ENCODE measurements around the gene ADGRG7.
"Not testable (repeated sequence)": the region's sequence is repeated elsewhere in the genome, so short reads cannot be mapped to it uniquely, and the experiment has no call there.

The ADGRG7 gene

GRCh38 chr3:100650651-100651619 is 41.5 kb downstream of the ADGRG7 start:
- no peak for DNase-seq

- DNase-seq = no peak
Measured at GRCh38 chr3:100653604-100654294, 44.3 kb downstream of the ADGRG7 start.

- DNase-seq = no peak
Measured at GRCh38 chr3:100656945-100657344, 47.5 kb downstream of the ADGRG7 start.

- not testable (repeated sequence) for DNase-seq
Measured at GRCh38 chr3:100661294-100661693, 51.9 kb downstream of the ADGRG7 start.

DNA sequence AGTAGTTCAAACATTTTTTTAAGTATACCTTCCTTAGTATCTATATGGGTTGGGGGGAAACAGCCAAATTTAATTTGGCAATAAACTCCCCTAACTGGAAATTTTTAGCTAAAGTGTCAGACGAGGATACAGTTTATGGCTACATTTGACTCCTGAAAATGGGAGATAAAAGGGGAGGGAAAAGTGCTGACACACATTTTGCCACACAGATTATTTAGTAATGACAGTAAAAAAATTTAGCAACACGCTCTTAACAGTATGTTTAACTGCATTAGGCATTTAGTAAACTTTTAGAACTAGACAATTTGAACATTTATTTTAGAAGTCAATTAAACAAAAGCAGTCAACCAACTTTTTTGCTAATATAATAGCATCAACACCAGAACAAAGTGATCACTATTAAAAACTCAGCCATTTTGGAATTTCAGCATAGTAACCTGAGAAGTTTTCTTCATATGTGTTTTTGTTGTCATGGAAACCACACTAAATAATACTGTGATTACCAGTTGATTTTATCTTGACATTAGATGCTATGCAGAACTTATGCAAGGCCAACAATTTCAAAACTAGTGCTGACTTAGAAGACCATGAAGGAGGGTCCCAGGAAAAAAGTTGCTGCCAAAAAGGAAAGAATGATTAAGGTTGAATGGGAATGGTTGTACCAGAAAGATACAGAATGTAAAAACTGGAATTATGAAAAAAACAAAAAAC is 52.9 kb downstream of the ADGRG7 start:
- DNase-seq = no peak

DNA sequence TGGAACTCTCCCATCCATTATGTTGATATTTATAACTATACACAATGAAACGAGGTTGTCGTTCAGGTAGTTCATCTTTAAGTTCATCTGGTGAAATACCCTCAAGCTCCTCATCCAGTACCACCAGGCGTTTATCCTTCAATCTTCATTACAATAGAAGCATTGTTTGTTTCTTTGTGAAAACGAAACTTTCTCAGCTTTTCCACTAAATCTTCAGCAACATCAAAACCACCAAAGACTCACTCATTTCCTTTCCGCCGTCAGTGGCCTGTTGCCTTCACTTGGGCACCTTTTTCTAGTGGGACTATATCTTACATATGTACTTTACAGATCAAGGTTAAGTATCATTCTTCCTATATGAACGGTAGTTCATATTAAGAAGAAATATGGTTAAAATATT is 55.8 kb downstream of the ADGRG7 start:
- no peak for DNase-seq

- DNase-seq = not testable (repeated sequence)
Measured at GRCh38 chr3:100666699-100667098, 57.3 kb downstream of the ADGRG7 start.

GRCh38 chr3:100667316-100667715 is 57.9 kb downstream of the ADGRG7 start:
- not testable (repeated sequence) for DNase-seq

DNA sequence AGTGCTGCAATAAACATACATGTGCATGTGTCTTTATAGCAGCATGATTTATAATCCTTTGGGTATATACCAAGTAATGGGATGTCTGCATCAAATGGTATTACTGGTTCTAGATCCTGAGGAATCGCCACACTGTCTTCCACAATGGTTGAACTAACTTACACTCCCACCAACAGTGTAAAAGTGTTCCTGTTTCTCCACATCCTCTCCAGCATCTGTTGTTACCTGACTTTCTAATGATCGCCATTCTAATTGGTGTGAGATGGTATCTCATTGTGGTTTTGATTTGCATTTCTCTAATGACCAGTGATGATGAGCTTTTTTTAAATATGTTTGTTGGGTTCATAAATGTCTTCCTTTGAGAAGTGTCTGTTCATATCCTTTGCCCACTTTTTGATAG is 61.6 kb downstream of the ADGRG7 start:
- not testable (repeated sequence) for DNase-seq

- no peak for DNase-seq
Measured at GRCh38 chr3:100681496-100681895, 72.1 kb downstream of the ADGRG7 start.

GRCh38 chr3:100682056-100682853 is 72.9 kb downstream of the ADGRG7 start:
- DNase-seq = no peak

DNA sequence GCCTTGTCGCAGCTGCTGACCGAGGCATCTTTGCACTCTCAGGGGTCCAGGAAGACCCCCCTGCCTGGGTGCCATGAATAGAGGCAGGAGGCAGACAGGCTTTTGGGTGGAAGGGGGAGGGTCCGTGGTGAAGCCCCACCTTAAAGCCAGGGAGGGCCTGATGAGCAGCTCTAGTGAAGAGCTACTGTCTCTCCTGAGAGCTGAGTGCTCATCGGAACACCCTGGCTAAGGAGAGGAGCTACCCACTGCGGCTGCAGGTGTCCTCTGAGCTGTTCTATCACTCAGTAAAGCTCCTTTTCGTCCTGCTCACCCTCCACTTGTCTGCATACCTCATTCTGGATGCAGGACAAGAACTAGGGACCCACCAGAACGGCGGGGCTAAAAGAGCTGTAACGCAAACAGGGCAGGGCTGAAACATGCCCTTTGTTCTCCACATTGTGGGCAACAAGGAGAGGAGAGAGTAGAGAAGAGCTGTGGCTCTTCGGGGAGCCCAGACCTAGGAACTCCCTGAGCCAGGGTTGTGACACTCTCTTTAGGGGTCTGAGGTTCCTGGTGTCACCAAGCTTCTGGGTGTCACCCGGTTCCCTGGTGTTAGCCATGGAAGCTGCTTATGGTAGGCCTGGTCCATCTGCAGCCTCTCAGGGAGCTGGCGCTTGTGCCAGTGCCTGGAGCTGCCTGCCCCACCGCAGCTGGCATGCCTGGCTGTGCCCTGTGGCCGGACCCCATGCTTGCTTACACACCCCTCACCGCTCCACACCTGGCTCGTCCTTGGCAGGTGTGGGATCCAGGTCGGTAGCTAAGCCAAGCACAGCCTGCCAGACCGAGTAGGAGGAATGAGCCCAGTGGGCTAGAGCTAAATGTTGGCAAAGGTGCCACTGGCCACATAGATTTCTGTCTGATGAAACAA is 73.7 kb downstream of the ADGRG7 start:
- no peak for DNase-seq

- DNase-seq = no peak
Measured at GRCh38 chr3:100693225-100693624, 83.8 kb downstream of the ADGRG7 start.

- no peak for DNase-seq
Measured at GRCh38 chr3:100695696-100696095, 86.3 kb downstream of the ADGRG7 start.

DNA sequence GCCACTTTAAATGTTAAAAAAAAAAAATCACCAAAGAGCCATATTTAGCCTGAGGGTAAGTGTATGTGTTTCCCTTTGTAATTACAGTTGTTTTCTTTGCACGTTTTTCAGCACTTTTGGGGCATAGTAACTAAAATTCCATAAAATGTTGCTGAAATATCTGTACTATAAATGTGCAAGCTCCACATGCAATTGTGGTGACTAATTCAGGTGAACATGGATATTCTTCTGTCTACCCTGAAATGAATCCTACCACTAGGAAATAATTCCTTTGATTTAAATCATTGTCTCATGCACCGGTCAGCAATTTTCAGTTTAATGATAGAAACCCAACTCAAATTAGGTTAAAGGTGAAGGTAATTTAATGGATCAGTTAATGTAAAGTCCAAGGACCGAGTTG is 86.8 kb downstream of the ADGRG7 start:
- DNase-seq = no peak

GRCh38 chr3:100697172-100697571 is 87.8 kb downstream of the ADGRG7 start:
- no peak for DNase-seq

DNA sequence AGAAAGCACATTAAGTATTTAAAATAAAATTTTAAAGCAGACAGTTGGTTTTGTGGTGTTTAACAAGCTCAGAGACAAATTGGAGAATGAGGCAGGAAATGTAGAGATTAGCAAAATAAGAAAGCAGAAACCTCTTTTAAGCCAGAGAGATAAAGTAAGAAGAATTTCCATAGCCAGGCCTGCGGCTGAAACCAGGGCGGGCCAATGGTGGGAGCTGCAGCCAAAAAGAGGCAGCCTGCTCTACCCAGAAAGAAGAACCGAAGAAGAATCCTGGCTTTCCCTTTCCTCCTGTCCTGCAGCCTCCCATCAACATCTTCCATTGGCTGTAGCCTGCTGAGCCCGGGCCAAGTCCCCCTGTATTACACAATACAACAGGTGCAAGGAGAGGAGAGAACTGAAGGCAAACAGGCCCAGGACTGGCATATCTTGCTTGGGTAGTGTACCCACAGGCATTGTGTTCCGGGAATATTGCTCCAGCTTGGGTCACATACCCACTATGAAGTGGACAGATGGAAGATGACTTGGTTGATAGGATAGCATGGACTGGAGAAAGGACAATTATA is 88.4 kb downstream of the ADGRG7 start:
- no peak for DNase-seq

GRCh38 chr3:100698736-100699135 is 89.3 kb downstream of the ADGRG7 start:
- no peak for DNase-seq

DNA sequence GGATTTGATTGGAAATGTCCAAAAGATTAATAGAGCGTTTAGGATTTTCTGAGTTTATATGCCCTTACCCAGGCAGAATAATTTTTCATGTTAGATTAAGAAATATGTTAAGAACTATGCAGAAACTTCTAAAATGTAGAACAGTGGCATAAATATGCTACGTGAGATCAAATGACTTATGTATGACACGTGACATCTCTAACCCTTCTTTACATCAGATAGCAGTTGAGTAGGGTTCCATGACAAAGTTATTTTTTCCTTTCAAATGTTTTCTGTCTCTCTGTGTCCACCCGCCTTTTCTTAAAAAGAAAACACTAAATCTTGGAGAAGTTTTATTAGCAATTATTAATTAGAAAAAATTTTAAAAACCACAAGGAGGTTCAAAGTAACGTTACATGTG is 91.3 kb downstream of the ADGRG7 start:
- DNase-seq = no peak

GRCh38 chr3:100702082-100702979 is 92.9 kb downstream of the ADGRG7 start:
- DNase-seq = no peak

All from GF-D8 (cell line).